Raji (cell line): ENCODE data around the gene PIGV.

Experiments used
- POLR2A ChIP-seq: IDR thresholded peaks from 2 replicates; pipeline ENCODE4 v1.6.1; 2011; ENCODE audit warnings: low read depth, low read length, control low read depth; ENCODE audit not compliant: insufficient read depth

PIGV gene

DNA sequence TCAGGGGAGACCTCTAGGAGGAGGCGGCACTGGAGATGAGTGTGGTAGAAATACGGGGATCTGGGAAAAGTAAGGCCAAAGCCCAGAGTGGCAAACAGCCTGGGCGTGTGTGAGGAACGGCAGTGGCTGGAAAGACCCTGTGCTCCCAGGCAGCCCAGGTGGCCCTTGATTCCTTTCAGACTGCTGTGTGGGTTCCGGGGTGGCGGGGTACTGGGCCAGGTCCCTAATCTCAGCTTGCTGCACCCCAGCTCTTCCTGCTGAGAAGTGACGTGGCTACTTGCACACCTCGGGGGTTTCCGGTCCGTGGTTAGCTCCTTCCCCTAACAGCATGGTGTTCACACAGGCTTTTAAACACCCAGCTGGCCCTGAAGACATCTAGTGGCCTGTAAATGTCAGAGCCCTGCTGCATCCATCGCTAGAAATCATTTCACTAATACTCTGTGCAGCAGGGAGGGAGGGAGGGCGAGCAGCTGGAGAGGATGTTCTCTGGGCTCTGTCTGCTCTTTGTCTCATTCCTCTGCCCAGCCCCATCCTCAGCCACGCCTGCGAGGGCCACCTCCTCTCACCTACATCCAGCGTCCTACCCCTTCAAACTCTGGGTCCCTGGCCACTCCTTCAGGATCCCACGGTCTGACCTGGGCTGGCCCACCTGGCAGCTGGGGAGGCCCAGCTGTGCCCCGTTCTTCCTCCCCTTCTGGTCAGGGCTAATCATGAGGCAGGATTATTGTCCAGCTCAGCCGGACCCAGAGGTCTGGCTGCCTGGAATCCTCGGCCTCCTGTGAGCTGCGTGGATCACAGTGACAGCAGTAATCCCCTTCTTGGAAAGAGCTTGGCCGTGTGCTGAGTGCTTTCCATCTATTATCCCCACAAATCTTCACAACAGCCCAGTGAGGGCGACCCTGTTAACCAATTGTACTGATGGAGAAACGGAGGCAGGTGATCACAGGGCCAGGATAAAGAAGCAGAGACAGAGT lies 46.0 kb downstream of the PIGV start:
- 0 out of 2 replicates have a peak, but pooled peaks have one; percentile 28 for TF ChIP-seq POLR2A

DNA sequence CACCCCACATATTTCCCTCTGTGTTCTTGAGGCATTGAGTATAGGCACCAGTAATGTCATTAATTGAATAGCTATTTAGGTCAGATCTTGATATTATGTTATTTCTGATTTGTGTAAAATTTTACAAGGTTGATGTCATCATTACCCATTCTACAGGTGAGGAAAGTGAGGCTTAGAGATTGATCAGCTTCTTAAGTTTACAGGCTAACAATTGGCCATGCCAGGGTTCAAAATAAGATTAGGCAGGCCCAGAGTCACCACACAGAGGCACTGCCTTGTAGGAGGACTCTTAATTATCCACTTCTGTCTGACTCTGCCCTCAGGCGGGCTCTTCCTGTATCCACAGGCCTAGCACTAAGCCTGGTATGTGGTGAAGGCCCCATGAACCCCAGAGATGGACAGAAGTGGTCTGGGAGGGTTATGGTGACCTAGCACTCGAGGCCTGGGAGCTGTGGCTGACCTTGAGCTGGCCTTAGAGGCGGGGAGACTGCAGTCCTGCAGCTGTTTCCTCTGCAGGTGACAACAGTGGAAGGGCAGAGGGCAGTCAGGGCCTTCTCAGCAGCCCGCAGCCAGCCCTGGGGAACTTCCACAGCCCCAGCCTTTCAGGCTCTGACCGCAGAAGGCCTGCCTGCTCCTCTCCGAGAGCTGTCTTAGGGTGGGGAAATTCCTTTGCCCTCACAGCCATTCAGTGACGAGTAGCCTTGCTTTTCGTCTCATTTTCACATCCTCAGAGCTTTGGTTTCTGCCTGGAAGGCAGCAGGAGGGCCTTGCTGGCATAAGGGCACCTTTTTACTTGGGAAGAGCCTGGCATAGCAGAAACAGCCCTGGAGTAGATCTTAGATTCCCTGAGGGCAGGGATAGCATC lies 51.0 kb downstream of the PIGV start:
- TF ChIP-seq POLR2A, result no peak

DNA sequence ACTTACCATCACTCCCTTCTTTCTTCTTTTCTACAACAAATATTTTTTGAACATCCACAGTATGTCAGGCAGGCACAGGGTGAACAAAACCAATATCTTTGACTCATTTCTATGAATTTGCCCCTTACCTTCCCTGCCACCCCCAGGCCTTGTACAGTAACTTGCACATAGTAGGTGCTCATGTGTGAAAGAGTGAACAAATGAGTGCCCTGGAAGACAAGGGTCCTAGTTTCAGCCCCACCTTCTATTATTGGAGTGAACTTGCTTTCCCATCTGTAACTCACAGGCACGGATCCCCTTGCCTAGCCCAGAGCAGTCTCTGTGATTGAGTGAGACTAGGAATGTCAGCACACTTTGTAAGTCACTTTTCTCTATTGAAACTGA lies 51.6 kb downstream of the PIGV start:
- no peak for TF ChIP-seq POLR2A

DNA sequence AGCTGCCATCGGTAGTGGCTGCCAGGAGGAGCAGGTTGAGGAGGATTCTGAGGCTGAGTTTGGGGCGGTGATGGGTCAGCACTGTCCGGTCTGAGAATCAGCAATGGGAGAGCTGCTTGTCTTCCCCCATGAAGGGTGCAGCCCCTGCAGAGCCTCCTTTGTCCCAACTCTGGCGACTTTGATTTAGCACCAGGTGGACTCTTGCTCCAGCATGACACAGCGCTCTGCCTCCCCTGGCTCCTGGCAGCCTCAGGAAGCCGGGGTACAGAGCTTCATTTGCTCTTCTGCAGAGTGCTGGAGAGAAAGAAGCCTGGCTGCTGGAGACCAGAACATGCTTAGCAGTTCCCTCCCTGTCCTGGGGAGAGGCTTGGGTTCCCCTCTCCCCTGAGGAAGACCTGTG lies 52.0 kb downstream of the PIGV start:
- no peak for TF ChIP-seq POLR2A

DNA sequence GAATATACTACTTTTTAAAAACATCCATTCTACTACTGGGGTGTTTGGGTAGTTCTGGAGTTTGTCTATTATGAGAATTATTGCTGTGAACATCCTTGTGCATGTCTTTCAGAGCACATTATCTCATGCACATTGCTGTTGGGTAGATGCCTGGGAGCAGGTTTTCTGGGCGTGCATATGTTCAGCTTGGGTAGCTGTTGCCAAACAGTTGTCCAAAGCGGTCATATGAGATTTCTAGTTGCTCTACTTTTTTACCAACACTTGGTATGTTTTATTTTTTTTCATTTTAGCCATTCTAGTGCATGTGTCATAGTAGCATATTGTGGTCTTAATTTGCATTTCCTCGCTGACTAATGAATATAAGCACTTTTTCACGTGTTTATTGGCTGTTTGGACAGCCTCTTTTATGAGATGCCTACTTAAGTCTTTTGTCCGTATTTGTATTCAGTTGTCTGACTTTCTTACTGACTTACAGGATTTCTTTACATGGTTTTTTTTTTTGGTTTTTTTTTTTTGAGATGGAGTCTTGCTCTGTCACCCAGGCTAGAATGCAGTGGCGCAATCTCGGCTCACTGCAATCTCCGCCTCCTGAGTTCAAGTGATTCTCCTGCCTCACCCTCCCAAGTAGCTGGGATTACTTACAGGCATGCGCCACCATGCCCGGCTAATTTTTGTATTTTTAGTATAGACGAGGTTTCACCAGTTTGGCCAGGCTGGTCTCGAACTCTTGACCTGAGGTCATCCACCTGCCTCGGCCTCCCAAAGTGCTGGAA lies 56.9 kb downstream of the PIGV start:
- no peak for TF ChIP-seq POLR2A
